CD4-positive, alpha-beta memory T cell (primary cell): ENCODE data around the gene HOXB3. TPM values are rescaled to one million over a fixed set of nuclear protein-coding genes. Genes with fewer than 3 reads are reported as not detected.

ENCODE experiments used
- CTCF ChIA-PET: fragments of 350-600 bp; sonication (Branson Sonifier 250); formaldehyde crosslinking; loops from one replicate; lab custom pipeline; 2021; ENCODE audit warnings: inconsistent platforms; ENCODE audit not compliant: partially characterized antibody; lab: Charles Lee
- POLR2A ChIA-PET: fragments of 350-600 bp; sonication (Branson Sonifier 250); formaldehyde crosslinking; loops from one replicate; lab custom pipeline; 2021; ENCODE audit not compliant: partially characterized antibody; lab: Charles Lee
- DNase-seq, 5 donors: peaks; one replicate each; pipeline versions ENCODE4 v3.0.0 to v3.0.0-alpha.2; 2020 to 2022; ENCODE audit warnings: mixed read lengths in 1 of 5
- H3K27ac ChIP-seq: one replicate; pipeline ENCODE4 v1.7.0; 2013; ENCODE audit warnings: low read depth, low read length
- H3K27me3 ChIP-seq: 2 replicates; pipeline ENCODE4 v1.7.0; 2013; ENCODE audit warnings: mild to moderate bottlenecking, low read length, moderate library complexity; ENCODE audit not compliant: insufficient read depth
- H3K36me3 ChIP-seq: 2 replicates; pipeline ENCODE4 v1.7.0; 2013; ENCODE audit warnings: mild to moderate bottlenecking, low read length, moderate library complexity; ENCODE audit not compliant: insufficient read depth
- H3K4me1 ChIP-seq: 2 replicates; pipeline ENCODE4 v1.7.0; 2013; ENCODE audit warnings: mild to moderate bottlenecking, low read length, moderate library complexity; ENCODE audit not compliant: insufficient read depth
- H3K4me3 ChIP-seq, 2 donors: one replicate each; pipeline ENCODE4 v1.7.0; 2013; ENCODE audit warnings: low read length in 2 of 2, mild to moderate bottlenecking in 1 of 2
- H3K9me3 ChIP-seq, 2 donors: one replicate each; pipeline ENCODE4 v1.7.0; 2013; ENCODE audit warnings: low read length in 2 of 2, control low read depth in 1 of 2; ENCODE audit not compliant: control insufficient read depth in 1 of 2
- H3K27ac Mint-ChIP-seq, 7 donors: one replicate each; pipeline ENCODE4 v1.8.0; 2020 to 2021; ENCODE audit warnings: mixed read lengths in 7 of 7, mild to moderate bottlenecking in 6 of 7, inconsistent platforms in 3 of 7, moderate library complexity in 3 of 7
- H3K27me3 Mint-ChIP-seq, 2 donors: one replicate each; pipeline ENCODE4 v1.8.0; 2020 to 2021; ENCODE audit warnings: mixed read lengths in 2 of 2
- H3K36me3 Mint-ChIP-seq, 2 donors: one replicate each; pipeline ENCODE4 v1.8.0; 2020 to 2021; ENCODE audit warnings: mixed read lengths in 2 of 2, inconsistent platforms in 1 of 2, mild to moderate bottlenecking in 1 of 2
- H3K4me1 Mint-ChIP-seq, 4 donors: one replicate each; pipeline ENCODE4 v1.8.0; 2020 to 2021; ENCODE audit warnings: mixed read lengths in 4 of 4, mild to moderate bottlenecking in 1 of 4
- H3K4me3 Mint-ChIP-seq, 8 donors: one replicate each; pipeline ENCODE4 v1.8.0; 2020 to 2021; ENCODE audit warnings: mixed read lengths in 8 of 8, mild to moderate bottlenecking in 7 of 8, moderate library complexity in 6 of 8, inconsistent platforms in 3 of 8
- H3K9me3 Mint-ChIP-seq, 8 donors: one replicate each; pipeline ENCODE4 v1.8.0; 2020 to 2021; ENCODE audit warnings: mixed read lengths in 8 of 8, mild to moderate bottlenecking in 5 of 8, inconsistent platforms in 3 of 8, moderate library complexity in 1 of 8
- intact Hi-C: fragments of 100-400 bp; cut with micrococcal nuclease; formaldehyde crosslinking; loops from one replicate; pipeline ENCODE4 v1.15.1; 2023
- polyA plus RNA-seq, 2 donors: library from polyadenylated mRNA; unstranded; fragments of 300-500 nt; fragmentation: Illumina TruSeq; gene quantifications; one replicate each; pipeline ENCODE4 v1.2.3, GENCODE V29; 2021
- total RNA-seq, 2 experiments: library from RNA; stranded (reverse); gene quantifications; one replicate each; pipeline ENCODE4 v1.2.3, GENCODE V29; 2021

HOXB3 gene
- total and polyA plus RNA-seq, 4 experiments from 2014 or later = 0.10 to 14.5 (median 11.2) TPM; not detected in 1

GRCh38 chr17:48620461-48621139, 30.6 kb upstream of the HOXB3 start:
- H3K4me3 Mint-ChIP-seq = no peak overlapping the region
- POLR2A ChIA-PET = no interaction called here
- peaks cover 11 to 41% (median 18%) of the 10 kb centered on the region in 4 donors for H3K4me1 Mint-ChIP-seq
- no peaks in the 10 kb centered on the region for H3K9me3 ChIP-seq
- H3K27me3 ChIP-seq = peaks cover 89% of the 10 kb centered on the region
- DNase-seq = no peak
- peaks cover 0 to 4% (median 0%) of the 10 kb centered on the region in 8 donors for H3K9me3 Mint-ChIP-seq
- H3K36me3 Mint-ChIP-seq = no peaks in the 10 kb centered on the region
- intact Hi-C loops = no loop called here
- CTCF ChIA-PET = interaction anchor here (1.1 to 3.2 kb wide), 4 partner anchors 8 to 540 kb away, joined by 3 to 26 read pairs (median 8); no protein-coding TSS in a partner anchor
- no peak overlapping the region for H3K4me3 ChIP-seq
- H3K27ac ChIP-seq = no peak overlapping the region
- no peaks in the 10 kb centered on the region for H3K36me3 ChIP-seq
- peak overlapping the region in 1 of 7 donors; percentile 79 for H3K27ac Mint-ChIP-seq
- H3K4me1 ChIP-seq = peaks cover 29% of the 10 kb centered on the region
- peaks cover 68 to 80% of the 10 kb centered on the region in 2 donors for H3K27me3 Mint-ChIP-seq

DNA sequence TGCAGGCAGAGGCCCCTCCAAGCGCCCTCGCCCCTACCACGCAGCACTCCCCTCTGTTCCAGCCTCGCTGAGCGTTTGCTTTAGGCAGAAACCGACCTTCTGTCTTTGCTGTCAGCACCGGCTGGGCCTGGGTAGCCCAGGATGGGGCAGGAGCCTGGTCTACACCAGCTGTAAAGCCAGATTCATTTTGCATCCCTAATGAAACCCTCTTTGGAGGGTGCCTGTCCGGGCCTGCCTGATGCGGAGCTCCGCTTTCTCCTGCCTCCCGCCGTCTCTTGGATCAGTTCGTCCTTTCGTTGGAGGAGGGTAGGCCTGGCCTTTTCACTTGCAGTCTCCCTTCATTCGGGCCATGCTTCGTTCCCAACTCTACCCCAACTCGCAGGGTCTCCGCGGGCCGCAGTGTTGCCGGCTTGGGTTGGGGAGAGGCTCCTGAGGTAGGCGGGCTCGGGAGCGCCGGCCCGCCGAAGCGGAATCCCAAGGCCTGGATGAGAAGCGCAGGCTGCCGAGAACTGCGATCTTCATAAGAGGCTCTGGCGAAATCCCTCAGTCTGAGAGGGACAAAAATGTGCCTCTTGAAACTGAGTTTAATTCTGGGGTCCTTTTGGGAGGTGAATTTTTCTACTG, 29.9 kb upstream of the HOXB3 start:
- CTCF ChIA-PET = interaction anchor here (1.2 to 3.2 kb wide), 3 partner anchors 9 to 539 kb away, joined by 3 to 26 read pairs (median 13); no protein-coding TSS in a partner anchor
- H3K4me1 ChIP-seq = peaks cover 25% of the 10 kb centered on the region
- H3K4me3 ChIP-seq = no peak overlapping the region
- Mint-ChIP-seq H3K4me1 (peaks cover 9 to 44% (median 17%) of the 10 kb centered on the region in 4 donors), H3K36me3 (no peaks in the 10 kb centered on the region), H3K4me3 (no peak overlapping the region), H3K27me3 (peaks cover 70 to 84% of the 10 kb centered on the region in 2 donors), H3K27ac (peak overlapping the region in 1 of 7 donors; percentile 79), H3K9me3 (peaks cover 0 to 4% (median 0%) of the 10 kb centered on the region in 8 donors)
- no peaks in the 10 kb centered on the region for H3K9me3 ChIP-seq
- intact Hi-C loops = loop anchor here (2.0 kb wide), 1 partner anchor 843 kb away; no protein-coding TSS in a partner anchor
- no peaks in the 10 kb centered on the region for H3K36me3 ChIP-seq
- no peak for DNase-seq
- POLR2A ChIA-PET = no interaction called here
- H3K27me3 ChIP-seq = peaks cover 90% of the 10 kb centered on the region
- H3K27ac ChIP-seq = no peak overlapping the region

- H3K4me3 Mint-ChIP-seq = peak overlapping the region in 6 of 8 donors; percentile 16 to 59 (median 35)
- no peaks in the 10 kb centered on the region for H3K9me3 ChIP-seq
- H3K4me1 Mint-ChIP-seq = peaks cover 17 to 59% (median 30%) of the 10 kb centered on the region in 4 donors
- no peaks in the 10 kb centered on the region for H3K36me3 ChIP-seq
- H3K36me3 Mint-ChIP-seq = no peaks in the 10 kb centered on the region
- H3K4me3 ChIP-seq = no peak overlapping the region
- peak overlapping the region in 4 of 7 donors; percentile 75 to 91 (median 80) for H3K27ac Mint-ChIP-seq
- ChIA-PET POLR2A (interaction anchor here (1.0 to 1.3 kb wide), 2 partner anchors 9 to 19 kb away, joined by 3 to 4 read pairs; no protein-coding TSS in a partner anchor), CTCF (interaction anchor here (0.5 to 3.2 kb wide), 30 partner anchors 11 to 734 kb away, joined by 3 to 27 read pairs (median 4); partner anchors contain the start of gene HOXB5)
- H3K4me1 ChIP-seq = peaks cover 35% of the 10 kb centered on the region
- peaks cover 0 to 6% (median 0%) of the 10 kb centered on the region in 8 donors for H3K9me3 Mint-ChIP-seq
- H3K27me3 ChIP-seq = peaks cover 89% of the 10 kb centered on the region
- H3K27me3 Mint-ChIP-seq = peaks cover 71 to 83% of the 10 kb centered on the region in 2 donors
- H3K27ac ChIP-seq = no peak overlapping the region
- intact Hi-C loops = loop anchor here (1.0 to 2.0 kb wide), 6 partner anchors 282 to 842 kb away; no protein-coding TSS in a partner anchor
- DNase-seq = peak; percentile 73 to 84 (median 77)
Measured at GRCh38 chr17:48618256-48618896, 28.3 kb upstream of the HOXB3 start.

GRCh38 chr17:48617471-48618255, 27.6 kb upstream of the HOXB3 start:
- H3K4me3 ChIP-seq = no peak overlapping the region
- H3K4me1 Mint-ChIP-seq = peaks cover 20 to 64% (median 34%) of the 10 kb centered on the region in 4 donors
- H3K27me3 Mint-ChIP-seq = peaks cover 67 to 81% of the 10 kb centered on the region in 2 donors
- intact Hi-C loops = loop anchor here (1.0 to 2.0 kb wide), 6 partner anchors 281 to 841 kb away; no protein-coding TSS in a partner anchor
- peaks cover 0 to 6% (median 0%) of the 10 kb centered on the region in 8 donors for H3K9me3 Mint-ChIP-seq
- POLR2A ChIA-PET = interaction anchor here (1.0 to 1.3 kb wide), 3 partner anchors 9 to 19 kb away, joined by 3 to 4 read pairs (median 4); no protein-coding TSS in a partner anchor
- H3K9me3 ChIP-seq = no peaks in the 10 kb centered on the region
- H3K27ac Mint-ChIP-seq = peak overlapping the region in 3 of 7 donors; percentile 43 to 81 (median 75)
- peaks cover 88% of the 10 kb centered on the region for H3K27me3 ChIP-seq
- peak overlapping the region in 3 of 8 donors; percentile 25 to 59 (median 48) for H3K4me3 Mint-ChIP-seq
- no peaks in the 10 kb centered on the region for H3K36me3 ChIP-seq
- H3K36me3 Mint-ChIP-seq = no peaks in the 10 kb centered on the region
- CTCF ChIA-PET = interaction anchor here (0.8 to 3.2 kb wide), 18 partner anchors 11 to 591 kb away, joined by 3 to 27 read pairs (median 5); partner anchors contain the start of gene HOXB5
- H3K27ac ChIP-seq = no peak overlapping the region
- DNase-seq = no peak
- H3K4me1 ChIP-seq = peaks cover 40% of the 10 kb centered on the region

- H3K4me1 Mint-ChIP-seq = peaks cover 26 to 64% (median 39%) of the 10 kb centered on the region in 4 donors
- ChIA-PET POLR2A (interaction anchor here (1.2 kb wide), 1 partner anchor 8 kb away, joined by 4 read pairs; no protein-coding TSS in a partner anchor), CTCF (interaction anchor here (1.0 to 3.2 kb wide), 6 partner anchors 12 to 590 kb away, joined by 3 to 26 read pairs (median 12); no protein-coding TSS in a partner anchor)
- H3K9me3 Mint-ChIP-seq = peaks cover 0 to 6% (median 0%) of the 10 kb centered on the region in 8 donors
- H3K36me3 ChIP-seq = no peaks in the 10 kb centered on the region
- no peaks in the 10 kb centered on the region for H3K36me3 Mint-ChIP-seq
- DNase-seq = no peak
- intact Hi-C loops = no loop called here
- H3K27ac Mint-ChIP-seq = peak overlapping the region in 3 of 7 donors; percentile 31 to 81 (median 43)
- peaks cover 46% of the 10 kb centered on the region for H3K4me1 ChIP-seq
- no peak overlapping the region for H3K27ac ChIP-seq
- H3K4me3 Mint-ChIP-seq = peak overlapping the region in 3 of 8 donors; percentile 1 to 35 (median 31)
- no peaks in the 10 kb centered on the region for H3K9me3 ChIP-seq
- H3K27me3 ChIP-seq = peaks cover 88% of the 10 kb centered on the region
- H3K27me3 Mint-ChIP-seq = peaks cover 65 to 77% of the 10 kb centered on the region in 2 donors
- no peak overlapping the region for H3K4me3 ChIP-seq
Measured at GRCh38 chr17:48616717-48617470, 26.9 kb upstream of the HOXB3 start.
